ACHN (cell line): ENCODE data around the gene CGNL1.

Experiments
- DNase-seq: peaks from one replicate; pipeline ENCODE4 v3.0.0-alpha.2; 2015
- in situ Hi-C: cut with HindIII; loops from 2 replicates; pipeline ENCODE4 v1.10.0; 2017; ENCODE audit warnings: low sequenced_read_pairs, low pct_ligation_motif_present, low pct_unique_long_range_greater_than_20kb

The CGNL1 gene

DNA sequence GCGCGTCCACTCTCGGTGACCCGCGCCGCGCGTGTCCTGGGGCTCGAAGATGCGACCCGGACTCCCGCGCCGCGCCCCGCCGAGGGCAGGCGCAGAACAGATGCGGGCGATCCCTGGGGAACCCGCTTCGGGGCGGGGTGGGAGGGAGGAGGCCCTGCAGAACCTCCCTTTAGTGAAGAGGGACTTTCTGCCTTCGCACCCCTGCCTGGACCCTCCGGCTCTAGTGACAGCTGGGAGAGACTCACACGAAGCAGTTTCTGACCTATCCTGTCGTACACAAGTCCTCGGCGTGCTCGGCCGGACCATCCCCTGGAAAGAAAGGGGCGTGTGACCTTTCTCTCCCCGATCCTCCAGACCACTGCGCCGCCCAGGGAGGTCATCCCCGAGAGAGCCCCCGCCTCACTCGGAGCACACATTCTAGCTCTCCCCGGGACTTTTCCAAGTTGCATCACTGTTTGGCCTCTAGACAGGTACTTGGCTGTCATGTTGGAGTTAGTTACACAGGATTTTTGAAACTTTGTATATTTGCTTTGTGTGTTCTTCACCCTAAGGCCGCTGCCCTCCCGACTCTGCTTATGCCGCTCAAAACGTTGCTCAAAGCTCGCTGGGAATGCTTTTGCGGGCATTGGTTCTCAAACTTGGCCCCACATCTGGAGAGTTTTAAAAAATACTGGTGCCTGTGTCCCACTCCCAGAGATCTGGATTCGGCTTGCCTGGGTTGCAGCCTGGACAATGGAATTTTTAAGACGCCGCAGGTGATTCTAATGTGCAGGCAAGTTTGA is 582 bp downstream of the CGNL1 start:
- DNase-seq = peak; percentile 20
- in situ Hi-C loops = no loop called here

DNA sequence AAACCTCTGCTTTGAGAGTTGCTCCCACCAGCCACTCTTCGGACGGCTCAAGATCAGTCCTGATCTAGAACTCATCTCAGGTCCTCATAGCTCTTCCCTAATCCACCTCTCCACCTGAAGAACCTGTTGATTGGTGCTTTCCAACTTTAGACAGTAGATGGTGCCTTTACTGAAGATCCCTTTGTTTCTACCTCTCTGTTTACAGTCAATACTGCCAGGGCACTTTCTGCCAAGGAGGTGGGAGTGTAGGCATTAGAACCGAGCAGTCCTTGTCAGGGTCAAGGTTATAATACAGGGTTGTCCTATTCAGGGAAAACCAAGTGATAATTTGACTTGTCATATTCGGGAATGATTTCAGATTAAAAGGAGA is 1.2 kb downstream of the CGNL1 start:
- DNase-seq = peak; percentile 30
- in situ Hi-C loops = no loop called here

DNA sequence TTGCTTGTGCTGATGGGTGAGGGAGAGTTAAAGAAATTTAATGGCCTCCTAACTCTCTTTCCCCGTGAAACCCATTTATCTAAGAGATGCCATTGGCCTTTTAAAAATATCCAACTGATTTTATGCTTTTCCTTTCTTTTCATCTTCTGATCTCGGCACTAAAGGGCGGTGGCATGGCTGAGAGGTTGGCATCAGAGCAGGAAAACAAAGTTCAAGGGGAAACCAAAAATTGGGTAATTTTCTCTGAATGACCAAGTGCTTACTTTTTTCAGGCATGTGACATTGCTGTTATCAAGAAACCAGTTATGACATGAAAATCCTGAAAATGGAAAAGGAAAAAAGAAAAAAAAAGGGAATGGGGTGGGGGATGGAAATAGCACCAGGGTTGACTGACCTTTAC is 3.2 kb downstream of the CGNL1 start:
- in situ Hi-C loops = no loop called here
- no peak for DNase-seq

DNA sequence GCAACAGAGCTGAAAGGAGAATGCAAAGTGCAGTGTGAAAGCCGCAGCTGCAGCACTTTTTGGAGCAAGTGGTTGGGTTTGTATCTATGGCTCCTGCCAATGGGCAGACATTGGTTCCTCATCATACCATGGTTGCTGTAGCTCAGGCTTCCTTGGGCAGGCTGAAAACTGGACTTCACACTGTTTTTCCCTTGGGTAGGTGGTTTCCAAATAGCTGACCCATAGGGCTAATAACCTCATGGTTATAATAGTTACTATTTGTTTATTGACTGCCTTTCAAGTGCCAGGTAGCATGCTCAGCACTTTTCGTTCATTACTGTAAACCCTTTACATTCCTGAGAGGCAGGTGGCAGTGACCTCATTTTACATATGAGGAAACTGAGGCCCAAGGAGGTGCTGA is 4.5 kb downstream of the CGNL1 start:
- no peak for DNase-seq
- in situ Hi-C loops = no loop called here

DNA sequence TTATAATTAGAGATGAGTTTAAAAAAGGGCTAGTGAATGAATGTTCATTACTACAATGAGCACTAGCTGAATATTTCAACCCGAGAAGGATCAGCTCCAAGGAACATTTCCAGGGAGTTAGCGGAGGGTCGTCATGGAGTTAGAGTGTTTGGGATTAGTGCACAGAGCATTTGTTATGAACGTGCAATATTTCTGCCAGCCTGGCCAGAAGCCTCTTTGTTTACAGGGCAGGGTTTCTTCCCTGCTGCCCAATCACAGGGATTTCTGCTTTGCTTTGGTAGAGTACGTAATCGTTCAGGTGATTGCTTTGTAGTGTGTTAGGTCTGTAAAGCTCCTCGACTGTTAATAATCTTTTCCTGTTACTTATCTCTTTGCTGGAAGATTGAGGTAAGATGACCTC is 5.9 kb downstream of the CGNL1 start:
- in situ Hi-C loops = no loop called here
- no peak for DNase-seq

DNA sequence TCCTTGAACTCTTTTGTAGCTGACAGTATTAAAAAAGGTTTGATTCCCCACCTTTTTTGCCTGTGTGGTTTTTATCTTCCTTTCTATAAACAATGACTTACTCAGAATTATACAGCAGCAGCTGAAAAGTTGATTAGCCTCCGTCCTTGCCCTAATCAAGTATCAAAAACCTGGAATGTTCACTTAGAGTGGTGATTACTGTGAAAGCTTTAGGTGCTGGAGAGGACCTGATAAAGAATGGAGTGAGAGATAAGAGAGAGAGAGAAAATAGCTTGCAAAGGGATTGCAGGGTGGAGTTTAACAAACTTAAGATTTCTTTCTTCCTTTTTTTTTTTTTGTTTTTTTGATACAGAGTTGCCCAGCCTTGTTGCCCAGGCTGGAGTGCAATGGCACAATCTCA is 6.7 kb downstream of the CGNL1 start:
- DNase-seq = no peak
- in situ Hi-C loops = no loop called here

DNA sequence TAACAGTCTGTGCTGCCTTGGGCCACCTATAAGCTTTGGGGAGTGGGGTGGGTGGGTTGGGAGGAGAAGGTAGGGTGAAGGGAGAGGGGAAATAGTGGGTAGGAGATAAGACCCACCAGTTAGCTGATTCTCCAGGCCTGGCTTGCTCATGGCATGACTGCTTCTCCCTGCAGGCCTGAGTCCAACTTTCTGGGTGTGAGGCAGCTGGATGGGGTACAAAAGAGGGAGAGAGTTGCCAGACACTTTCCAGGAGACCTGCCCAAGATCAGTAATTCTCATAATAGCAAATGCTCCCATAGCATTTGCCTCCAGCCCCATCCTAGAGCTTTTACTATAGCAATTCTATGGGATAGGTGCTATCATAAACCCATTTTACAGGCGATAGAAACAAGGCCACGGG is 7.7 kb downstream of the CGNL1 start:
- no peak for DNase-seq
- in situ Hi-C loops = no loop called here

DNA sequence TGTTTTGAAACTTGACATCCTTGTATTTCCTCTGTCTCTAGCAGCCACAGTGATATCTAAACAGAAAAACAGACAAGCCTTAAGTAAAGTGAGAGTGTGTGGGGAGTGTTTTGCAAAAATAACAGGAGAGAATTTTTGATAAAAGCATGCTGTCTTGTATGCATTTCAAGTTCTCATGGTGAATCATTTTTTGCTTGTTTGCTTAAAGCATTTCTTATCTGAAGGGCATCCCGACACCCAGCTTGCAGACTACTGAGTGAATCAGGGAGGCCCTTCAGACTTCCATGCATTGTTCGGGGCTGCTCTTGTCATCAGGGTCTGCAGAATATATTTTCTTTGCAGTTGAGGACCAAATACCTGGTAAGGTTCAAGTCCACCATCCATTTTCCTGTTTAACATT is 8.5 kb downstream of the CGNL1 start:
- DNase-seq = no peak
- in situ Hi-C loops = no loop called here

DNA sequence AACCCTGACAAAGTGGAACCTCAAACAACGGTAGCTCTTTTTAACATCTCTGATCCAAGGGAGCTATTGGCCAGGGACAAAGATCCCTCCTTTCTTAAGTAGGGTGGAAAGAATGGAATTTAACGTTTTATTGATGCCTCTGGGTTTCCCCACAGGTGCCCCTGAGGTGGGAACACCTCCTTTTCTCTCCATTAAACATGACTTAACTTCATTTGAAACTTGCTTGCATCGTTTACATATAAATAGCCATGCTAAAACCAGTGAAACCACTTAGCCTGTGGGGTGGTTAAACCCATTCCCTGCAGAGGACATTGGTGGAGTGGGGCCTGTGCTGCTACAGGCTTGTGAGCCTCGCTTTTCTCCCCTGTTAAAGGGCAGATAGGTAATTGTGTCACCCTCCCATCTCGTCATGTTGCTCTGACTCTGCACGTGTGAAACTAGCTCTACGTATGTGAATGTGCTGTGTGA is 9.7 kb downstream of the CGNL1 start:
- in situ Hi-C loops = no loop called here
- DNase-seq = no peak

DNA sequence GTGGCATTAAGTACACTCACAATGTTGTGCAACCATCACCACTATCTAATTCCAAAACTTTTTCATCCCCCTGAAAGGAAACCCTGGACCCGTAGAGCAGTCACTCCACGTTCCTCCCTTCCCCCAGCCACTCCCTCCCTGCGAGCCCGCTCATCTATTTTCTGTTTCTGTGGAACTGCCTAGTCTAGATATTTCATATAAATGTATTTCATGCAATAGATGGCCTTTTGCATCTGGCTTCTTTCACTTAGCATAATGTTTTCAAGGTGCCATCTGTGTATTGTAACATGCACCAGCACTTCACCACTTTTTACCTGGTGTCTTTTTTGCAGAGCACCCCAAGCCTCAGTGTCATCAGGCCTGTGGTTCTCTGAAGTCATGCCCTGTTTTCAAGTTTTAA is 10.7 kb downstream of the CGNL1 start:
- in situ Hi-C loops = no loop called here
- no peak for DNase-seq

DNA sequence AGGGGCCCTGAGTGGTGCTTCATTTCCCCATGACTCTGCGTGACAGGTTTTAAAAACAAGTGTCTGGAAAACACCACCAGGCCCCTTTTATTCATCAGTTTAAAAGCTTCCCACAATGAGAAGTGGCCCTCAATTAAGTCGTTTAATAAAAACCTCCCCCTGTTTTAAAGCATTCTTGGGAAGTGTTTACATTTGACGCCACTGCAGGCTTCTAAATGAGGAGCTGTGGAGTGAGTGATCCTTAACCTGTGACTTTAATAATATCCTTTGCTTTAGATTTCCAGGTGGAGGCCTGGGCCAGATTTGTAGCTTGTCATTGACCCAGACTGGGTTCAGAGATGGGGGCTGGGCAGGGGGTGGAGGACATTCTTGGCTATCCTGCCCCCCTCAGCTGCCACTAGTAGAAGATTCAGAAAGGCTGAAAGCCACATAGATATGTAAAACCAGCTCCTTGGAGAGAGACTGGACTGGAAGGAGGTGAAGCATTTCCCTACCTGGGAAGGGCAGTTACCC is 11.3 kb downstream of the CGNL1 start:
- no peak for DNase-seq
- in situ Hi-C loops = no loop called here

DNA sequence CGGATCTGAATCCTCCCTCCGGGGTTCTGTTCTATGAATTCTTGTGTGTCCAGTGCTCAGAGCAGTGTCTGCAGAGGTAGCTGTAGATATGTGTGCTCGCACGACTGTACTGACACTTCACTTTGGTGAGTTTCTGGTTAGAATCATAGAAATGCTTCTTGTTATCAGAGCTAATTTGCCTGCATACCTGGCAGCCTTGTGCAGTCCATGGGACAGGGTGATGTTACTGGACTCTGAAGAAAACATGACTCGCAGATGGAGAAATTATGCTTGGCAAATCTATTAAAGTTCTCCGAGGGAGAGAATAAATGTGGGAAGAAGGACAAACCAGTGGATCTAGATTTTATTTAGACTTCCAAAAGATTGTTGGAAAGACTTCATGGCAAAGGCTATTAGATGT is 12.2 kb downstream of the CGNL1 start:
- peak; percentile 15 for DNase-seq
- in situ Hi-C loops = no loop called here

DNA sequence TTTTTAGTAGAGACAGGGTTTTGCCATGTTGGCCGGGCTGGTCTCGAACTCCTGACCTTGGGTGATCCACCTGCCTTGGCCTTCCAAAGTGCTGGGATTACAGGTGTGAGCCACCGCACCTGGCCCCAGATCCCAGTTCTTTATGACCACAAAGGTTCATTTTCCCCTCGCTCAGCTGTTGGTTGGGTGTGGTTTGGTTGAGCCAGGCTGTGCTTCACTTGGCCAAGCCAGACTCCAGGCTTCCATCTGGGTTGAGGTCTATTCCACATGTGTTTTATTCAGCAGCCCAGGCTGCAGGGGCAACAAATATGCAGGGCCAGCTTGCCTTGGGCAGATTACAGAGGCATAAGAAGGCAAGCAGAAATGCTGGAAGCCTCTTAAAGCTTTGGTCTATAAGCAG is 13.7 kb downstream of the CGNL1 start:
- no peak for DNase-seq
- in situ Hi-C loops = no loop called here

DNA sequence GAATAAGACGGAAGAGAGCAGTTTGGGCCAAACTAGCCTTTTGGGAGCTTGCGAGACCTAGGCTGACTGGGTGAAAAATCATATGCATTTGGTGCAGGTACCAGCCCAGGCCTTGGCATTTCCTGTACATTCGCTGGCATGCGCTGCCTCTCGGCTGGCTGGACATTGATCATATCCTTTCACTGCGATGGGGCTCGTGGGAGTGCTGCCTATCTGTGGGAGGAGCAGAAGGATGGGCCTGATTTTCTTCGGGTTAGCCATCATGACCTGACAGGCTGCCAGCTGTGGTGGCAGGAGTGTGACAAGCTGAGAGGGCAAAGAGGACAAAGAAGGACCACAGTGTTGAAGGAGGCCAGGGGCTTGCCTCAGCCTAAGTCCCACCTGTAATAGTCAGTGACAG is 14.3 kb downstream of the CGNL1 start:
- in situ Hi-C loops = no loop called here
- DNase-seq = no peak

DNA sequence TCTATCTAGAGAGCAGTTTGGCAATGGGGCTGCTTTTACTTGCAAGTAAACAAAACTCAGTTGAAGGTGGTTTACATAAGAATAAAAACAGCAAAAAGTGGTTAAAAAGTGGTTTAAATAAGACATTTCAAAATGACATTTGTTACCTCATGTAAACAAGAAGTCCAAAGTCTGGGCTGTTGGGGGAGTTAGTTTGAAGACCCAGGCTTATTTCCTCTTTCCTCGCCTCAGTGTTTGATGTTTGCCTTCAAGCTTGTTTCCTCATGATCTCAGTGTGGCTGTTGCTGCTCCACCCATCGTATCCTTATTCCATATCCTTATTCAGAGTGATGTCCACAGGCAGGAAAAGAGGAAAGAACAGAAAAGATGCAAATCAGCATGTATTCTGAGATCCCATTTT is 15.2 kb downstream of the CGNL1 start:
- no peak for DNase-seq
- in situ Hi-C loops = no loop called here

DNA sequence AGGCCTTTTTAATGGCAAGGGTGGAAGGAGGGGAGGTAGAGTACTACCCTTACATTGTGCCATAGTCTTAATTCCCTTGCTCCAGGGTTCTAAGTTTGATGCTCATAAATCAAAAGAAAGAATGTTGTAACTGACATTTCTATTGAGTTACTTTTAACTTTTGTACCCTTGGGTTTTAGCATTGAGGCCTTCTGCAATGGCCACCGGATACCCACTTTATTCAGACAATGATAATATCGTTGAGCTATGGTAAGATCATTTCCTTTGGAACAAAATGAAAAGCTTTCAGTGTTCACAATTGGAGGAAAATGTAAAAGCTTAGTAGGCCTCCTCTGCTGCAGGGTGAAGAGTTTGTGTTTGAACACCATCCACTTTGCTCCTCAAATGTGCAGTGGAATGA is 16.8 kb downstream of the CGNL1 start:
- in situ Hi-C loops = no loop called here

DNA sequence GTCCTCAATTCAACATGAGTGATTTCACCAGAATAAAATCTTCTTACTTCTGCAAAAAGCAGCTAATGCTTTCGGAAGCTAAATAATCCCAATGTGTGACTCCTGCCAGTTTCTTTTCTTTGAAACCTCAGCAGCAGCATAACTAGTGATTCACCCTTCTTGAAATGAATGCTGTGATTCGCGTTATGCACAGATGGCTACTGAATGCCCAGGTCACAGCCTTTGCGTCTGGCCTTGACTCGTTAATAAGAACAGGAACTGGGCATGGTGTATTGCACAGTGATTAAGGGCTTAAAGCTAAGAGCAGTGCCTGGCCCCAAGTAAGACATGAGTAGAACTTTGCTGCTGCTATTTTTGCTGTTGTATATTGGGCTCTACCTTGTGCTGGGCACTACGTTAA is 19.0 kb downstream of the CGNL1 start:
- DNase-seq = peak; percentile 97
- in situ Hi-C loops = no loop called here

More for the DNA sequence above, 16.8 kb downstream of the CGNL1 start:
- no peak for DNase-seq

DNA sequence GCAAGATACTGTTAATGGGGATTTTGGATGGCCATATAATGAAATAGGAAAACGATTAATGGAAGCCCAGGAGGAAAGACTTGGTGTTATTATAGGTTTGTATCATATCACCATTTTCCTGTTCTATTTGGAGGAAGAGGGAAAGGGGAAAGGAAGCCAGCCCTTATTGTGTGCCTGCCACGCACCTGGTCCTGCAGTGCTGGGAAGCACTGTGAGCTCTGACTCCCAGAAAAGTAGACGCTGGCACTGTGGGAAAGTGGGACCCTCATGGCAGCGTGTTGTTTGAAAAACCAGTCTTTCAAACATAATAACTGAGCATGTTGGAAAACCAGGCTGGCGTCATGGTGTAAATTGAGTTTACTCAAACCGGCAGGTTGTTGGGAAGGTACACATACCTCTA is 22.0 kb downstream of the CGNL1 start:
- in situ Hi-C loops = no loop called here
- no peak for DNase-seq

DNA sequence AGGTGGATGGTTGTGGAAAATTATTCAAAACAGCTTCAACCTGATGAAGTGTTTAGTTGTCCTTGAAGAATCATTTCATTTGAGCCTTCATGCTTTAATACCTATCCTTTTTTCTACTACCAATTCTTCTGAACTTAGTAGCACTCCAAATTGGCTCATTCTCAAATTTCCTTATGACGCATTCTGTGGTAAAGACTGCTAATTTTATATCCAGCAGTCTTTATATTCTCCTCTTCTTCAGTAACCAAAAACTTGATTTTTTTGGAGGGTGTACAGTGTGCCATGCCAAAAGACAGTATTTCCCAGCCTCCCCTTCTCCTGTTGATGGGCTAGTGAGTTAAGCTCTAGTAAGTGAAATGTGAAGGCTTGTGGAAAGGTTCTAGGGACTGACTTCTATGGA is 25.2 kb downstream of the CGNL1 start:
- in situ Hi-C loops = no loop called here
- DNase-seq = no peak

DNA sequence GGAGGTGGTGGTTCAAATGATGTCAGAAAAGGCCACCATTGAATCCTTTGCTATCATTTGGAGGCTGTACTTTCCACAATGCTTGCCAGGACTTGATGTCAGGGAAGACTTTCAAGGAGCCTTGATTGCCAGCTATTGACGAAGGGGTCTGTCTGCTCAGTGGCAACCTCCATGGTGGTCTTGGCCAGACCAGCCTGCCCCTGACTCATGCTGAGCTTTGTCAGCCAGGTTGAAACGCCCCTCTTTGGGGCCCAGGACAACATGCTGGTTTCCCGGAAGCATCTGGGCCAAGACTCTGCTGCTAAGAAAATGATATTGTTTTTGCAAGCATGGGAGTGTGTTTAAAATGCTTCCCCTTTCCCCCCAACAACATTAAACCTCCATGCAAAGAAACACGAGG is 26.7 kb downstream of the CGNL1 start:
- no peak for DNase-seq
- in situ Hi-C loops = no loop called here
